GM12878 (cell line): ENCODE results near the gene ZFTA. TPM values are rescaled to one million over a fixed set of nuclear protein-coding genes. Genes with fewer than 3 reads are reported as not detected.

Experiments
- ASH2L ChIP-seq: fragments of 300-600, 200-600 bp; sonication (generic); IDR thresholded peaks from 2 replicates; pipeline ENCODE4 v1.6.1; 2017; ENCODE audit warnings: low read depth, mild to moderate bottlenecking, borderline replicate concordance
- ETV6 ChIP-seq, 2 experiments: fragments of 450-650 bp in 1 of 2; IDR thresholded peaks in 1 of 2; conservative IDR thresholded peaks in 1 of 2; 2 replicates each; pipeline ENCODE4 v1.6.1; 2014; ENCODE audit warnings: antibody characterized with exemption in 1 of 2, borderline replicate concordance in 1 of 2, low read depth in 1 of 2, mild to moderate bottlenecking in 1 of 2, moderate library complexity in 1 of 2
- FOXM1 ChIP-seq: IDR thresholded peaks from 2 replicates; pipeline ENCODE4 v1.6.1; 2012; ENCODE audit warnings: low read depth, mild to moderate bottlenecking, inconsistent platforms, low read length, moderate library complexity
- IRF5 ChIP-seq: fragments of 450-650 bp; IDR thresholded peaks from 2 replicates; pipeline ENCODE4 v1.6.1; 2017; ENCODE audit warnings: borderline replicate concordance
- NKRF ChIP-seq: fragments of 450-650 bp; conservative IDR thresholded peaks from 2 replicates; pipeline ENCODE4 v1.6.1; 2017; ENCODE audit warnings: mild to moderate bottlenecking, moderate library complexity
- SPI1 ChIP-seq: IDR thresholded peaks from 2 replicates; pipeline ENCODE4 v1.6.1; 2011; ENCODE audit warnings: low read depth, mild to moderate bottlenecking, low read length, moderate library complexity, borderline replicate concordance; ENCODE audit not compliant: insufficient read depth
- polyA plus RNA-seq, 11 experiments: library from polyadenylated mRNA; depleted of rRNA in 4 of 11; unstranded in 6 of 11; stranded (reverse) in 5 of 11; fragments of >200 nt; fragmentation: Nextera tagmentation in 4 of 11; fragmentation: Illumina TruSeq in 1 of 11; extraction: Ambion mirVana in 4 of 11; extraction: Trizol in 1 of 11; gene quantifications; 1 replicate in 1 of 11; 2 replicates in 10 of 11; pipeline versions ENCODE4 v1.2.1 to v1.2.3, GENCODE V29; 2011 to 2016; ENCODE audit warnings: inconsistent platforms in 2 of 11, missing spikeins in 2 of 11, low read depth in 1 of 11
- total RNA-seq, 4 experiments: library from RNA; depleted of rRNA in 3 of 4; stranded (reverse); fragments of >200 nt in 3 of 4; fragmentation: Illumina TruSeq in 1 of 4; extraction: Trizol in 1 of 4; gene quantifications; 2 replicates each; pipeline versions ENCODE4 v1.2.1 to v1.2.3, GENCODE V29; 2013 to 2021
- TF ChIP-seq, protein P1 (sequence below): IDR thresholded peaks from 2 replicates; pipeline ENCODE4 v1.6.1; 2011; ENCODE audit warnings: low read depth, mild to moderate bottlenecking, low read length, moderate library complexity, borderline replicate concordance; ENCODE audit errors: extremely low read depth
- TF ChIP-seq, protein P2 (sequence below): IDR thresholded peaks from 2 replicates; pipeline ENCODE4 v1.6.1; 2011; ENCODE audit warnings: low read depth, low read length, improper control_type of control experiment, borderline replicate concordance

Gene ZFTA
- total and polyA plus RNA-seq, 10 of the 15 experiments (the other 5 are each of a cell fraction or from before 2014, with no cell fraction given) = 0.39 to 7.9 (median 2.2) TPM

- TF ChIP-seq, protein P1, sequence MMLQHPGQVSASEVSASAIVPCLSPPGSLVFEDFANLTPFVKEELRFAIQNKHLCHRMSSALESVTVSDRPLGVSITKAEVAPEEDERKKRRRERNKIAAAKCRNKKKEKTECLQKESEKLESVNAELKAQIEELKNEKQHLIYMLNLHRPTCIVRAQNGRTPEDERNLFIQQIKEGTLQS = no peak
- no peak for TF ChIP-seq SPI1
- TF ChIP-seq, protein P2, sequence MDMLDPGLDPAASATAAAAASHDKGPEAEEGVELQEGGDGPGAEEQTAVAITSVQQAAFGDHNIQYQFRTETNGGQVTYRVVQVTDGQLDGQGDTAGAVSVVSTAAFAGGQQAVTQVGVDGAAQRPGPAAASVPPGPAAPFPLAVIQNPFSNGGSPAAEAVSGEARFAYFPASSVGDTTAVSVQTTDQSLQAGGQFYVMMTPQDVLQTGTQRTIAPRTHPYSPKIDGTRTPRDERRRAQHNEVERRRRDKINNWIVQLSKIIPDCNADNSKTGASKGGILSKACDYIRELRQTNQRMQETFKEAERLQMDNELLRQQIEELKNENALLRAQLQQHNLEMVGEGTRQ = no peak
- no peak for TF ChIP-seq FOXM1
- no peak for TF ChIP-seq NKRF
- TF ChIP-seq IRF5 = no peak
- no peak for TF ChIP-seq ETV6 (conservative IDR thresholded peaks at IDR 0.05 in 1 of 2, IDR thresholded peaks at IDR 0.05 in 1 of 2; ENCODE audit: borderline replicate concordance in 1 of 2, low read depth in 1 of 2)
- TF ChIP-seq ASH2L = no peak
Observed at GRCh38 chr11:63766531-63767235, 1.9 kb downstream of the ZFTA start (continued).
